OCI-LY7 (cell line): ENCODE data around the gene ZNF70.

Source experiments
- EZH2phosphoT487 ChIP-seq: fragments of 200-600 bp; sonication (generic); IDR thresholded peaks from 2 replicates; pipeline ENCODE4 v1.6.1; 2018; ENCODE audit warnings: low read depth, borderline replicate concordance, mild to moderate bottlenecking, mixed run types, antibody characterized with exemption, low read length, moderate library complexity, mixed read lengths
- TF ChIP-seq, protein P1 (sequence below): fragments of 200-600 bp; sonication (generic); conservative IDR thresholded peaks from 2 replicates; pipeline ENCODE4 v1.5.1; 2014; ENCODE audit warnings: mild to moderate bottlenecking, antibody characterized with exemption, low read length, moderate library complexity, mixed read lengths

DNA sequence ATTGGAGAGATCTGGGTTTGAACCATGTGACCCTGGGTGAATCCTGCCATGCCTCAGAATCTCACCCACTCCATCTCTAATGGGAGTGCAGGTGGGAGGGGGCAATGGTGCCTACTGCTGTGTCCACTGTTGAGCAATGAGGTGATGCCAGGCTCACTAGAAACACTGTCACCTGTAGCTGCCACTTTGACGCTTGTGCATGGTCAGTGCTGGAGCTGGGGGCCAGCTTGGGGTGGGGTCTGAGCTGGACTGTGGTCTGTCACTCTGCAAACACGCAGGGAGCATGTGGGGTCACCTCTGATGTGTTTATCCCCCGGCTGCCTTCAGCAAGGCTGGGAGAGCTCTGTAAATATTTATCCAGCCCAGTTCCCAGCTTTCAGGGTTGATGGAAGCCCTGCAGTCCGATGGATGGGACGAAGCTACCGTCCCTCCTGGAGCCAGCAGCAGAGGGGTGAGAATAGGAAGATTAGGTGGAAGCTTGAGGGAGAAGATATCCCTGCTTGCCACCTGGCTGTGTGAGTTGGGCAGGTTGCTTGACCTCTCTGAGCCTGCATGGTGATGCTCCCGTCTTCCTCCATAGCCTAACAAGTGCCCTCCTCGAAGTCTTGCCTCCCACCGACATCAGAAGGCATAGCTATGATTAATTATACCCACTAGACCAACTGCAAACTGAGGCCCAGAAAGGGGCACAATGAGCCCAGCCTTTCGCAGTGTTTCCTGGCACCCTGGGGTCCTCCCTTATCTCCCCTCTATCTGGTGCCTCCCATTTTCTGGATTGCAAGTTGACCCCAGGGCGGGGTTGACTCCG, 23.4 kb upstream of the ZNF70 start:
- TF ChIP-seq, protein P1, sequence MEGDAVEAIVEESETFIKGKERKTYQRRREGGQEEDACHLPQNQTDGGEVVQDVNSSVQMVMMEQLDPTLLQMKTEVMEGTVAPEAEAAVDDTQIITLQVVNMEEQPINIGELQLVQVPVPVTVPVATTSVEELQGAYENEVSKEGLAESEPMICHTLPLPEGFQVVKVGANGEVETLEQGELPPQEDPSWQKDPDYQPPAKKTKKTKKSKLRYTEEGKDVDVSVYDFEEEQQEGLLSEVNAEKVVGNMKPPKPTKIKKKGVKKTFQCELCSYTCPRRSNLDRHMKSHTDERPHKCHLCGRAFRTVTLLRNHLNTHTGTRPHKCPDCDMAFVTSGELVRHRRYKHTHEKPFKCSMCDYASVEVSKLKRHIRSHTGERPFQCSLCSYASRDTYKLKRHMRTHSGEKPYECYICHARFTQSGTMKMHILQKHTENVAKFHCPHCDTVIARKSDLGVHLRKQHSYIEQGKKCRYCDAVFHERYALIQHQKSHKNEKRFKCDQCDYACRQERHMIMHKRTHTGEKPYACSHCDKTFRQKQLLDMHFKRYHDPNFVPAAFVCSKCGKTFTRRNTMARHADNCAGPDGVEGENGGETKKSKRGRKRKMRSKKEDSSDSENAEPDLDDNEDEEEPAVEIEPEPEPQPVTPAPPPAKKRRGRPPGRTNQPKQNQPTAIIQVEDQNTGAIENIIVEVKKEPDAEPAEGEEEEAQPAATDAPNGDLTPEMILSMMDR = no peak
- no peak for TF ChIP-seq EZH2phosphoT487
